MM.1S (cell line): ENCODE data around the gene SLC51B.

Experiments used
- DNase-seq: peaks from one replicate; pipeline ENCODE4 v3.0.0-alpha.2; 2015
- H2AFZ ChIP-seq: fragments of 300-600 bp; sonication (generic); 2 replicates; pipeline ENCODE4 v1.6.0; 2016; ENCODE audit warnings: antibody characterized with exemption, low read length
- H3F3A ChIP-seq: fragments of 300-600 bp; sonication (generic); 2 replicates; pipeline ENCODE4 v1.6.1; 2016; ENCODE audit warnings: mild to moderate bottlenecking, antibody characterized with exemption, low read length, moderate library complexity, mixed read lengths; ENCODE audit not compliant: insufficient read depth
- H3K27ac ChIP-seq: fragments of 300-600 bp; sonication (generic); 2 replicates; pipeline ENCODE4 v1.5.1; 2016; ENCODE audit warnings: mild to moderate bottlenecking, low read length
- H3K27me3 ChIP-seq: fragments of 300-600 bp; sonication (generic); replicated peaks from 2 replicates; pipeline ENCODE4 v1.6.0; 2016; ENCODE audit warnings: low read length; ENCODE audit not compliant: insufficient read depth
- H3K36me3 ChIP-seq: fragments of 300-600 bp; sonication (generic); replicated peaks from 2 replicates; pipeline ENCODE4 v1.6.1; 2016; ENCODE audit warnings: mild to moderate bottlenecking, low read length, mixed read lengths; ENCODE audit not compliant: insufficient read depth
- H3K4me1 ChIP-seq: fragments of 300-600 bp; sonication (generic); 2 replicates; pipeline ENCODE4 v1.6.1; 2016; ENCODE audit warnings: low read length, mixed read lengths
- H3K4me2 ChIP-seq: fragments of 300-600 bp; sonication (generic); 2 replicates; pipeline ENCODE4 v1.6.0; 2016; ENCODE audit warnings: low read depth, low read length
- H3K4me3 ChIP-seq: fragments of 300-600 bp; sonication (generic); 2 replicates; pipeline ENCODE4 v1.5.1; 2016; ENCODE audit warnings: low read length, mixed read lengths
- H3K79me2 ChIP-seq: fragments of 300-600 bp; sonication (generic); 2 replicates; pipeline ENCODE4 v1.6.1; 2016; ENCODE audit warnings: mixed run types, low read length, mixed read lengths
- H3K9ac ChIP-seq: fragments of 300-600 bp; sonication (generic); 2 replicates; pipeline ENCODE4 v1.6.1; 2016; ENCODE audit warnings: low read length, mixed read lengths
- H3K9me2 ChIP-seq: fragments of 300-600 bp; sonication (generic); replicated peaks from 2 replicates; pipeline ENCODE4 v1.6.1; 2016; ENCODE audit warnings: mild to moderate bottlenecking, low read length, mixed read lengths; ENCODE audit not compliant: insufficient read depth
- H3K9me3 ChIP-seq: fragments of 300-600 bp; sonication (generic); replicated peaks from 2 replicates; pipeline ENCODE4 v1.6.1; 2016; ENCODE audit warnings: mild to moderate bottlenecking, low read length, mixed read lengths; ENCODE audit not compliant: insufficient read depth
- H4K20me1 ChIP-seq: fragments of 300-600 bp; sonication (generic); 2 replicates; pipeline ENCODE4 v1.6.1; 2016; ENCODE audit warnings: mild to moderate bottlenecking, low read length, moderate library complexity, mixed read lengths; ENCODE audit not compliant: insufficient read depth
- EZH2 ChIP-seq: fragments of 300-600 bp; sonication (generic); optimal IDR thresholded peaks from 2 replicates; pipeline ENCODE3; 2017; ENCODE audit warnings: low read depth, mild to moderate bottlenecking, antibody characterized with exemption, low read length, mixed read lengths
- EZH2phosphoT487 ChIP-seq: fragments of 300-600 bp; sonication (generic); IDR thresholded peaks from 2 replicates; pipeline ENCODE4 v1.6.1; 2018; ENCODE audit warnings: antibody characterized with exemption, low read length
- TF ChIP-seq, protein P1 (sequence below): fragments of 300-600 bp; sonication (generic); IDR thresholded peaks from 2 replicates; pipeline ENCODE4 v1.5.1; 2016; ENCODE audit warnings: antibody characterized with exemption, low read length, mixed read lengths

Gene SLC51B

DNA sequence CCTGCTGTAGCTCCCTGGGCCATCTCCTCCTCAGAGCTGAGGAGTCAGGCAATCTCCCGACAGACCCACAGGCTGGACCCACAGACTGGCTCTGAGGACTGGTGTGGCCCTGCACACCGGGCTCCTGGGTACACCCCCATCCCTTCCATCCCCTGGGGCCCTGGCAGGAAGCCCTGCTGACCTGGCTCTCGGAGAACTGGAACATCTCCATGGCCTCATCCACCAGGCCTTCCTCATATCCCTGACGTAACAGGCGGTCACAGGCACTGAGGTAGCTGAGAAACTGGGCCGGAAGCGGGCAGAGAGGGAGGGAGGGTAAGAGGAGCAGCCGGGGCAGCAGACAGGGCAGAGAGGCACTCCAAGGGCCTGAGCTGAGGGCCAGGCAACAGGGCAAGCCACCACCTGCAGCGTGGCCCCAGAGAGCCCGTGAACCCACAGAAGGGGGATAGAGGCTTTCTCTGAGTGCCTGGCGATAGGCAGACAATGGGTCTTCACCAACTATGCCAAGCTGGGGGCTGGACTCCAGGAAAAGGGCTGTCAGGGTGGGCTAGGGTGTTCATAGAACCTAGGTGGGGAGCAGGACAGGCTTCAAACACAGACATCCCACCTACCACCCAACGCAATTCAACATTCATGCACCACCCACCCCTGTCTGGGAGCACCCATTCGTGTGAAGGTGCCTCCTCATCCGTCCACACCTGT is 49.3 kb downstream of the SLC51B start:
- no peak overlapping the region for H3K4me2 ChIP-seq
- no peaks in the 10 kb centered on the region for H3K9me2 ChIP-seq
- H3K27me3 ChIP-seq: no peaks in the 10 kb centered on the region
- H3F3A ChIP-seq: no peaks in the 10 kb centered on the region
- no peak for DNase-seq
- H3K9me3 ChIP-seq: no peaks in the 10 kb centered on the region
- TF ChIP-seq, protein P1, sequence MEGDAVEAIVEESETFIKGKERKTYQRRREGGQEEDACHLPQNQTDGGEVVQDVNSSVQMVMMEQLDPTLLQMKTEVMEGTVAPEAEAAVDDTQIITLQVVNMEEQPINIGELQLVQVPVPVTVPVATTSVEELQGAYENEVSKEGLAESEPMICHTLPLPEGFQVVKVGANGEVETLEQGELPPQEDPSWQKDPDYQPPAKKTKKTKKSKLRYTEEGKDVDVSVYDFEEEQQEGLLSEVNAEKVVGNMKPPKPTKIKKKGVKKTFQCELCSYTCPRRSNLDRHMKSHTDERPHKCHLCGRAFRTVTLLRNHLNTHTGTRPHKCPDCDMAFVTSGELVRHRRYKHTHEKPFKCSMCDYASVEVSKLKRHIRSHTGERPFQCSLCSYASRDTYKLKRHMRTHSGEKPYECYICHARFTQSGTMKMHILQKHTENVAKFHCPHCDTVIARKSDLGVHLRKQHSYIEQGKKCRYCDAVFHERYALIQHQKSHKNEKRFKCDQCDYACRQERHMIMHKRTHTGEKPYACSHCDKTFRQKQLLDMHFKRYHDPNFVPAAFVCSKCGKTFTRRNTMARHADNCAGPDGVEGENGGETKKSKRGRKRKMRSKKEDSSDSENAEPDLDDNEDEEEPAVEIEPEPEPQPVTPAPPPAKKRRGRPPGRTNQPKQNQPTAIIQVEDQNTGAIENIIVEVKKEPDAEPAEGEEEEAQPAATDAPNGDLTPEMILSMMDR: no peak
- TF ChIP-seq EZH2 (no peak), EZH2phosphoT487 (no peak)
- no peaks in the 10 kb centered on the region for H4K20me1 ChIP-seq
- no peak overlapping the region for H2AFZ ChIP-seq
- no peak overlapping the region for H3K9ac ChIP-seq
- no peaks in the 10 kb centered on the region for H3K79me2 ChIP-seq
- H3K27ac ChIP-seq: no peak overlapping the region
- no peak overlapping the region for H3K4me3 ChIP-seq
- H3K4me1 ChIP-seq: no peaks in the 10 kb centered on the region
- no peaks in the 10 kb centered on the region for H3K36me3 ChIP-seq

DNA sequence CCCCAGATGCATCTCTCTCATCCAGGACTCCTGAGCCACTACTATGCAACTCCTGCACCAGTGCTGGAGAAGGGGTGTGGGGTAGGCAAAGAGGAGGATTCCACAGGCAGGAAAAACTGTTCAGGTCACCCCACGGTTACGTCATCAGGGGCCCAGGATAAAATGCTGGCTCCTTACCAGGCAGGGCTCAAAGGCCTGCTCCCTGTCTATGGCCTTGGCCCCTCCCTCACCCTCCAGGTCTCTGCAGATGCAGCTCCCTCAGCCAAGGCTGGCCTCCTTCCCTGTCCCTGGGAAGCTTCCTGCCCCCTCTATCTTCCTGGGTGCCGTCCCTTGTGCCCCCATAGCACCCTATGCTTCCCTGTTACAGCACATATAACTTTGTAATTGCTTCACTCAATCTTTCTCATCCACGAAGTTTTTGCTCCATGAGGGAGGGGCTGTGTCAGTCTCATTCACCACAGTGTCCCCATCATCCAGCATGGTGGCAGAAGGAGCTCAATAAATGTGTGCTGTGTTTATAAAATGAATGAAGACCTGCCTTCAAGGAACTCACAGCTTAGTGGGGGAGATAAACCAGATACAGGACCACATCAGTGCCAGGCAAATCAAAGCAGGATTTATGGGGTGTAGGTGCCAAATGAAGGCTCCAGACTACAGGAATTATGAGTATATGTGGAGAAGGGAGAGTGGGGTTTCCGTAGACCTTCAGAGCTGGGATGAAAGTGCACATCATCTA is 50.0 kb downstream of the SLC51B start:
- no peak for DNase-seq
- Histone ChIP-seq H3K27ac (no peak overlapping the region), H3K9ac (no peak overlapping the region), H3F3A (no peaks in the 10 kb centered on the region), H3K9me3 (no peaks in the 10 kb centered on the region), H3K9me2 (no peaks in the 10 kb centered on the region), H3K4me3 (no peak overlapping the region), H3K4me1 (no peaks in the 10 kb centered on the region), H3K4me2 (no peak overlapping the region), H3K27me3 (no peaks in the 10 kb centered on the region), H4K20me1 (no peaks in the 10 kb centered on the region), H2AFZ (no peak overlapping the region), H3K79me2 (no peaks in the 10 kb centered on the region), H3K36me3 (no peaks in the 10 kb centered on the region)
- TF ChIP-seq EZH2phosphoT487 (no peak), EZH2 (no peak)
- TF ChIP-seq, protein P1: no peak

DNA sequence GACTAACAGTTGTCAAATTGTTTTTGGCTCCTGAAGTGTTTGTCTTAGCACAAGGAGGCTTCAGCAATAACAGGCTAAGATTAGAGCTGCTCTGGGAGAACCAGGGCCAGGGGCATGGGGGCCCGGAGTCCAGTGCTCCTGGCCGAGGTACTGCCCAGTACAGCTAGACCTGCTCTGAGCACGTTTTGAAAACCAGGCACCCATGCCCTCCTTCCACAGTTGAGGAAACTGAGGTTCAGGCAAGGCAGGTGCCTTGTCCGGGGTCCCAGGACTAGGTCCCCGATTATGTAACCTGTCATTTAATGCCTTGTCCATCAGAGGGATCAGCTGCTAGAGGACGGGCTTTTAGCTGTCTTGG is 50.5 kb downstream of the SLC51B start:
- Histone ChIP-seq H3K4me3 (no peak overlapping the region), H3K9me3 (no peaks in the 10 kb centered on the region), H2AFZ (no peak overlapping the region), H3F3A (no peaks in the 10 kb centered on the region), H3K27ac (no peak overlapping the region), H3K4me2 (no peak overlapping the region), H3K9ac (no peak overlapping the region), H3K9me2 (no peaks in the 10 kb centered on the region), H4K20me1 (no peaks in the 10 kb centered on the region), H3K4me1 (no peaks in the 10 kb centered on the region), H3K36me3 (no peaks in the 10 kb centered on the region), H3K27me3 (no peaks in the 10 kb centered on the region), H3K79me2 (no peaks in the 10 kb centered on the region)
- DNase-seq: no peak
- TF ChIP-seq EZH2 (no peak), EZH2phosphoT487 (no peak)
- TF ChIP-seq, protein P1: no peak
